Muscle layer of duodenum (tissue), 2 donors: ENCODE measurements around the gene LINGO3.

Experiments
- H3K27ac ChIP-seq: one replicate; pipeline ENCODE4 v1.7.0; 2013; ENCODE audit warnings: mild to moderate bottlenecking, low read length
- H3K27me3 ChIP-seq: one replicate; pipeline ENCODE4 v1.7.0; 2013; ENCODE audit warnings: low read depth, mild to moderate bottlenecking, control low read depth, low read length
- H3K36me3 ChIP-seq, 2 donors: one replicate each; pipeline ENCODE4 v1.7.0; 2013; ENCODE audit warnings: low read length in 2 of 2, control low read depth in 1 of 2, mild to moderate bottlenecking in 1 of 2; ENCODE audit not compliant: insufficient read depth in 2 of 2, control insufficient read depth in 1 of 2
- H3K4me1 ChIP-seq, 2 donors: one replicate each; pipeline ENCODE4 v1.7.0; 2013; ENCODE audit warnings: low read length in 2 of 2, mild to moderate bottlenecking in 2 of 2, control low read depth in 1 of 2, moderate library complexity in 1 of 2; ENCODE audit not compliant: insufficient read depth in 2 of 2, control insufficient read depth in 1 of 2
- H3K4me3 ChIP-seq, 2 donors: one replicate each; pipeline ENCODE4 v1.7.0; 2013; ENCODE audit warnings: low read length in 2 of 2, low read depth in 1 of 2, mild to moderate bottlenecking in 1 of 2
- H3K9me3 ChIP-seq, 2 donors: one replicate each; pipeline ENCODE4 v1.7.0; 2013; ENCODE audit warnings: low read length in 2 of 2, control low read depth in 1 of 2, mild to moderate bottlenecking in 1 of 2; ENCODE audit not compliant: control insufficient read depth in 1 of 2
- donor health status: healthy.

The LINGO3 gene

DNA sequence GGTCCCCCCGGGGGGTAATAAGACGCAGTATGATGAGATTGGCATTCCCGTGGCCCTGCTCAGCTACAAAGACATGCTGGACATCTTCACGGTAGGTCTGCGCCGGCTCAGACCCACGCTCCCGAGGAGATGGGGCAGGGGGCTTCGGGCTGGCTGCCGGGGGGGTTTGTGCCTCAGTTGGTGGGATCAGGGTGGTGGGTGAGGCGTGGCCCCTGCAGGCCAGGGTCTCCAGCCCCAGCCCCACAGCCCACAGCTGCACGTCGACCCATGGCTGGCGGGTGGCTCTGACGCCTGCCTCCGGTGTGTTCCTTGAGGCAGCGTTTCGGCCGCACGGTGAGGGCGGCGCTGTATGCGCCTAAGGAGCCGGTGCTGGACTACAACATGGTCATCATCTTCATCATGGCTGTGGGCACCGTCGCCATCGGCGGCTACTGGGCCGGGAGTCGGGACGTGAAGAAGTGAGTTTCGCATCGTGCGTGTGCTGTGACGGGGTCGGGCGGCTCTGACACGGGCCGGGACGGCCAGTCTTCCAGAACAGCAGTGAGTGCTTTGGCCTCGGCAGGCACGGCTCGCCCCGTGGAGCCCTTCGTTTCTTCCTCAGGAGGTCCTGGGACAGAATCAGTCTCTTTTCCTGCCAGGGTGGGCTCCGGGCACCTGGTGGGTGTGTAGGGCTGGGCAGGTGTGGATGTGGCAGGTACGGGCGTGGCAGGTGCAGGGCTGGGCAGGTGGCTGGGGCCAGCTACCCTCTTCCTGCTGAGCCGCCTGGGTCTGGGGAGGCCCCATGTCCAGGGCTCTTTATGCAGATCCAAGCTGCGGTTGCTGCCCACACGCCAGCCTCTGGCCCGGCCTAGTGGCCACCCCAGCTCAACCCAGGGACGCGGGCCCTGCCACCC lies 31.0 kb upstream of the LINGO3 start:
- H3K4me3 ChIP-seq: no peak overlapping the region
- no peaks in the 10 kb centered on the region for H3K27me3 ChIP-seq
- no peaks in the 10 kb centered on the region for H3K9me3 ChIP-seq
- peaks cover 0 to 4% of the 10 kb centered on the region in 2 donors for H3K4me1 ChIP-seq
- H3K27ac ChIP-seq: no peak overlapping the region
- H3K36me3 ChIP-seq: peaks cover 0 to 46% of the 10 kb centered on the region in 2 donors

DNA sequence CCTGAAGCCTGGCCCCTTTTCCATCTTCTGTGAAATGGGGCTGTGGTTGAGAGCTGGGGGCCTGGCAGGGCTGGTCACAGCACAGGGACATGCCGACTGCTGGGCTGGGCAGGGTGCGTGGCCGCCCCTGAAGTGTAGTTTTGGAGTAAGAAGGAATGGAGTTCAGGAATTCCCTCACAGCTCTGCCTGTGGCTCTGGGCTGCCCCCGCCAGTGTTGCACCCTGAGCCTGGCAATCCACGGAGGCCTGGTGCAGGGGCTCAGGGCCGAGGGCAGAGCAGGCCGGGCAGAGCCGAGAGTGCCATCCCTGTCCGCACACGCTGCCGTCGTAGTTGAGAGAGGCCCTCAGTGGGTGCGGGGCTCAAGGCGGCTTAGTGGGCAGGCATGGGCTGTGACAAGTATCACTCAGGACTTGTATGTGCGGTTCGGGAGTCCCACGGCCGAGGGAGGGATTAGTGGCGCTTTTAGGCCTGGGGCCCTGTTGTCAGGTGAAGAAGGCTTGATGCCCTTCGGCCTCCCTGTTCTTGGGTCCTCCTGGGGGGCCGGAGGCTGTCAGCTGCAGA lies 30.2 kb upstream of the LINGO3 start:
- H3K4me1 ChIP-seq: peaks cover 3 to 11% of the 10 kb centered on the region in 2 donors
- H3K9me3 ChIP-seq: no peaks in the 10 kb centered on the region
- H3K27me3 ChIP-seq: no peaks in the 10 kb centered on the region
- no peak overlapping the region for H3K4me3 ChIP-seq
- H3K36me3 ChIP-seq: peaks cover 0 to 43% of the 10 kb centered on the region in 2 donors
- H3K27ac ChIP-seq: no peak overlapping the region

DNA sequence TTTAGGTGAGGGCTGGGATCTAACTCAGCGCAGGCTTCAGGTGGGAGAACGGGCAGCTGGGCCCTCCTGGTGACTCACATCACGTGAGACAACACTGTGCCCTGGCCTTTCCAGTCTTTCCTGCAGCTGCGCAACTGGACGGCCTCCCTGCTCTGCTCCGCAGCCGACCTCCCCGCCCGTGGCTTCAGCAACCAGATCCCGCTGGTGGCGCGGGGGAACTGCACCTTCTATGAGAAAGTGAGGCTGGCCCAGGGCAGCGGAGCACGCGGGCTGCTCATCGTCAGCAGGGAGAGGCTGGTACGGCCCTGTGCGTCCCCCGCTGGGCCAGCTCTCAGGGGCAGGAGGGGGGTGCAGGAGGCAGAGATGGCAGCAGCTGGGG lies 29.4 kb upstream of the LINGO3 start:
- Histone ChIP-seq H3K27me3 (no peaks in the 10 kb centered on the region), H3K36me3 (peaks cover 0 to 39% of the 10 kb centered on the region in 2 donors)

DNA sequence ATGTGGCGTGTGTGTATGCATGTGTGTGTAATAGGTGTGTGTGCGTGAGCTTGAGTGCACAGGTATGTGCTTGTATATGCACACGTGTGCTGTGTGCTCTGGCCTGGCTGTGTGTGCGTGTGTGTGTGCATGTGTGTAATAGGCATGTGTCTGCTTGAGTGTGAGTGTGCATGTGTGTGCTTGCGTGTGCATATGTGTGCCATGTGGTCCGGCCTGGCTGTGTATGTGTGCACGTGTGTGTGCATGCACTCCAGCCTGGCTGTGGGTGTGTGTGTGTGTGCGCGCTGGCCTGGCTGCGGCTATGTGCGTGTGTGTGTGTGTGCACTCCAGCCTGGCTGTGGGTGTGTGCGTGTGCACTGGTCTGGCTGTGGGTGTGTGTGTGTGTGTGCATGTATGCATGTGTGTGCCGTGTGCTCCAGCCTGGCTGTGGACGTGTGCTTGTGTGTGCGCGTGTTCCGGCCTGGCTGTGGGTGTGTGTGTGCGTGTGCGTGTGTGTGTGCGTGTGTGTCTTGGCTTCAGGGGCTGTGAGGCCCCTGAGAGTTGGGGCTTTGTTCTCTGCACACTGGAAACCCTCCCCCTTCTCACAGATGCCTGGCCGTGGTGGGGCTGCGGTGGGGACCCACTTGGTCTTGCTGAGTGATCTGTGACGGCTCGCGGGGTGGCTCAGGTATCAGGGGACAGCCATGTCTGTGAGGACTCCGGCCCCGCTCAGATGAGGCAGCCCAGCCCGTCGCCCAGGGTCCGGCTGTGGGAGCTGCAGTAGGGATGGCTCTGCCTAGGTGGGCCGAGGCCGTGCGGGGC lies 28.8 kb upstream of the LINGO3 start:
- Histone ChIP-seq H3K4me3 (no peak overlapping the region), H3K27ac (no peak overlapping the region), H3K27me3 (no peaks in the 10 kb centered on the region), H3K9me3 (no peaks in the 10 kb centered on the region), H3K36me3 (peaks cover 0 to 39% of the 10 kb centered on the region in 2 donors), H3K4me1 (peaks cover 3 to 25% of the 10 kb centered on the region in 2 donors)

More for the DNA sequence above, 29.4 kb upstream of the LINGO3 start:
- Histone ChIP-seq H3K4me3 (no peak overlapping the region), H3K9me3 (no peaks in the 10 kb centered on the region), H3K4me1 (peaks cover 3 to 19% of the 10 kb centered on the region in 2 donors), H3K27ac (no peak overlapping the region)

DNA sequence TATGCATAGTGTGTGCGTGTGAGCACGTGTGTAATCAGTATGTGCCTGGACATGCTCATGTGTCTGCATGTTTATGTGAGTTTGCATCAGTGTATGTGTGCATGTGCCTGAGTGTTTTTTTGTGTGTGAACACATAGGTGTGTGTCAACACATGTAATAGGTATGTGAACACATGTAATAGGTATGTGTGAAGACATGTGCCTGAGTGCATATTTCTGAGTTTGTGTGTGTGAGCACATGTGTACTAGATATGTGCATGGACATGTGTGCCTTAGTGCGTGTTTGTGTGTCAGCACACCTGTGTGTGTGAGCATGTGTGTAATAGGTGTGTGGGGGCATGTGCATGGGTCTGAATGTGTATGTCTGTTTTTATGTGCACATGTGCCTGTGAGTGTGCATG lies 27.9 kb upstream of the LINGO3 start:
- Histone ChIP-seq H3K36me3 (peaks cover 0 to 30% of the 10 kb centered on the region in 2 donors), H3K27ac (no peak overlapping the region), H3K4me1 (peaks cover 3 to 34% of the 10 kb centered on the region in 2 donors), H3K9me3 (no peaks in the 10 kb centered on the region), H3K27me3 (no peaks in the 10 kb centered on the region), H3K4me3 (no peak overlapping the region)

DNA sequence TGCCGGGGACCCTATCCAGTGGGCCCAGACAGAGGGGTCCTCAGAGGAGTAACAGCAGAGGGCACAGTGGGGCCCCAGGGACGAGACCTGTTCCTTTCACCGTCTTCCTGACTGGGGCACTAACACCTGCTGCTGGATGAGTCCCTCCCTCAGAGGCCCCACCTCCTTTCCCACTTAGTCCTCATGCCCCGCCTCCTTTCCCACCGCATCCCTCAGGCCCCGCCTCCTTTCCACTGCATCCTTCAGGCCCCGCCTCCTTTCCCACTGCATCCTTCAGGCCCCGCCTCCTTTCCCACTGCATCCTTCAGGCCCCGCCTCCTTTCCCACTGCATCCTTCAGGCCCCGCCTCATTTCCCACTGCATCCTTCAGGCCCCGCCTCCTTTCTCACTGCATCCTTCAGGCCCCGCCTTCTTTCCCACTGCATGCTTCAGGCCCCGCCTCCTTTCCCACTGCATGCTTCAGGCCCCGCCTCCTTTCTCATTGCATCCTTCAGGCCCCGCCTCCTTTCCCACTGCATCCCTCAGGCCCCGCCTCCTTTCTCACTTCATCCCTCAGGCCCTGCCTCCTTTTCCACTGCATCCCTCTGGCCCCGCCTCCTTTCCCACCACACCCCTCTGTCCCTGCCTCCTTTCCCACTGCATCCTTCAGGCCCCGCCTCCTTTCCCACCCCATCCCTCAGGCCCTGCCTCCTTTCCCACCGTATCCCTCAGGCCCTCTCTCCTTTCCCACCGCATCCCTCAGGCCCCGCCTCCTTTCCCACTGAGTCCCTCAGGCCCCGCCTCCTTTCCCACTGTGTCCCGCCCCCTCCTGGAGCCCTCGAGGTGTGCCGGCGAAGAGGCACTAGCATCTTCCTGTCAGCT lies 27.3 kb upstream of the LINGO3 start:
- H3K27me3 ChIP-seq: no peaks in the 10 kb centered on the region

DNA sequence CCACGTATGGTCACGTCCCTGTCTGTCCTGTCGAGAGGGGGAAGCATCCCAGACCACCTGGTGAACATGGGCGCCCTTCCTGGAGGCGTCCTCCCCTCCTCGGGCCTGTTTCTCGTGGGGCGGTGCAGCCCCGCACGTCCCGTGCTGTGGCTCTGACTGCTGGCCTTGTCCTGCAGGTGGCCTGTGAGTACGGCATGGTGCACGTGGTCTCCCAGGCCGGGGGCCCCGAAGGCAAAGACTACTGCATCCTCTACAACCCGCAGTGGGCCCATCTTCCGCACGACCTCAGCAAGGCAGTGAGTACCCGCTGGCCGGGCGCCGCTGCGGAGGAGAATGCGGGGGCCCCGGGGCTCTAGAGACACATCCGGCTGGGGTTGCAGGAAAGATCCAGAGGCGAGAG lies 26.5 kb upstream of the LINGO3 start:
- H3K4me3 ChIP-seq: no peak overlapping the region
- no peaks in the 10 kb centered on the region for H3K9me3 ChIP-seq
- no peaks in the 10 kb centered on the region for H3K27me3 ChIP-seq
- H3K27ac ChIP-seq: no peak overlapping the region
- peaks cover 0 to 18% of the 10 kb centered on the region in 2 donors for H3K36me3 ChIP-seq
- H3K4me1 ChIP-seq: peaks cover 3 to 48% of the 10 kb centered on the region in 2 donors

More for the DNA sequence above, 27.3 kb upstream of the LINGO3 start:
- Histone ChIP-seq H3K9me3 (no peaks in the 10 kb centered on the region), H3K36me3 (peaks cover 0 to 26% of the 10 kb centered on the region in 2 donors), H3K4me3 (no peak overlapping the region), H3K27ac (no peak overlapping the region), H3K4me1 (peaks cover 3 to 40% of the 10 kb centered on the region in 2 donors)

DNA sequence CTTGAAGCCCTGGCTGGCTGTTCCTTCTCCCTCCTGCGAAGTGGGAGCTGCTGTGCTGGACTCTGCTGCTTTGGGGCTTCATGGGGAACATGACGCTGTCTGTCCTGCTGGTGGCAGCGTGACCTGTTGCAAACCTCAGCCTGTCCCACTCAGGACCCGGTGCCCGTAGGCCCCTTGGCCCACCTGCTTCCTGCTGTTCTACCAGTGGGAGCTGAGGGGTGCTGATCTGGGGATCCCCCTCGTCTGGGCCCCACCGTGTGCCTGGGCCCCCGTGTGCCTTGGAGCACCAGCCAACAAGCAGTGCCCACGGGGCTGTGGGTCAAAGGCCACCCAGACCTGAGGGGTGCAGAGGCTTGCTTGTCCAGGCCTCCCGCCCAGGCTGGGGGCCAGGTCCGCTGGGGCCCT lies 25.9 kb upstream of the LINGO3 start:
- H3K4me1 ChIP-seq: peaks cover 3 to 54% of the 10 kb centered on the region in 2 donors
- no peak overlapping the region for H3K4me3 ChIP-seq
- H3K27ac ChIP-seq: no peak overlapping the region
- H3K9me3 ChIP-seq: no peaks in the 10 kb centered on the region
- H3K36me3 ChIP-seq: peaks cover 0 to 12% of the 10 kb centered on the region in 2 donors
- H3K27me3 ChIP-seq: no peaks in the 10 kb centered on the region

DNA sequence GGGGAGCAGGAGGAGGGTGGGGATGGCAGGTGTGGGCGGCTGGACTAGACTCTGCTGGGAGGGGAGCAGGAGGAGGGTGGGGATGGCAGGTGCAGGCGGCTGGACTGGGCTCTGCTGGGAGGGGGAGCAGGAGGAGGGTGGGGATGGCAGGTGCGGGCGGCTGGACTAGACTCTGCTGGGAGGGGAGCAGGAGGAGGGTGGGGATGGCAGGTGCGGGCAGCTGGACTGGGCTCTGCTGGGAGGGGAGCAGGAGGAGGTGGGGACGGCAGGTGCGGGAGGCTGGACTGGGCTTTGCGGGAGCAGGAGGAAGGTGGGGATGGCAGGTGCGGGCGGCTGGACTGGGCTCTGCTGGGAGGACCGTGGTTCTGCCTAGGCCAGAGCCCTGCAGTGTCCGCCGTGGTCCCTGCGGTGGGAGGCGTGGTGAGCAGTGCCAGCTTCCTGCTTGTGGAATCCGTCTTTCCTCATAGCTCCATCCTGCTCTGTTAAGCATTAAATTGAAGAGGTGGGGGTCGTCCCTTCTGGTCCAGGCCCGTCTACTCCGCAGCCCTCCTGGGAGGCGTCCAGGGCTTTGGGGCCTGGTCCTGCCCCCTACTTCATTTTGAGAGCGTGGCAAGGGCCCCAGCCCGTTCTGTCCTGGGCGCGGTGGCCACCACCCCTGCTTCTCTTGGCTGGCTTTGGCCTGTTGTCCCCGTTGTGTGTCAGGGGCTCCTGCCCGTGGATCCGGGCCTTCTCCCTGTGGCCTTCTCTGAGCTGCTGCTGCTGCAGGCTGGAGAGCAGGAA lies 25.3 kb upstream of the LINGO3 start:
- H3K9me3 ChIP-seq: no peaks in the 10 kb centered on the region
- no peak overlapping the region for H3K27ac ChIP-seq
- no peaks in the 10 kb centered on the region for H3K27me3 ChIP-seq
- H3K36me3 ChIP-seq: peaks cover 0 to 6% of the 10 kb centered on the region in 2 donors
- no peak overlapping the region for H3K4me3 ChIP-seq
- peaks cover 3 to 55% of the 10 kb centered on the region in 2 donors for H3K4me1 ChIP-seq
